Stimulated activated CD8-positive, alpha-beta memory T cell treated with anti-CD3 and anti-CD28 coated beads, Interleukin-12 subunit alpha, Interleukin-12 subunit beta, amount 100 ng/mL, for 4 hours (primary cell): ENCODE results near the gene LRBA.

Experiments used
- DNase-seq: peaks from one replicate; pipeline ENCODE4 v3.0.0-alpha.2; 2020; ENCODE audit warnings: low read depth

LRBA gene

DNA sequence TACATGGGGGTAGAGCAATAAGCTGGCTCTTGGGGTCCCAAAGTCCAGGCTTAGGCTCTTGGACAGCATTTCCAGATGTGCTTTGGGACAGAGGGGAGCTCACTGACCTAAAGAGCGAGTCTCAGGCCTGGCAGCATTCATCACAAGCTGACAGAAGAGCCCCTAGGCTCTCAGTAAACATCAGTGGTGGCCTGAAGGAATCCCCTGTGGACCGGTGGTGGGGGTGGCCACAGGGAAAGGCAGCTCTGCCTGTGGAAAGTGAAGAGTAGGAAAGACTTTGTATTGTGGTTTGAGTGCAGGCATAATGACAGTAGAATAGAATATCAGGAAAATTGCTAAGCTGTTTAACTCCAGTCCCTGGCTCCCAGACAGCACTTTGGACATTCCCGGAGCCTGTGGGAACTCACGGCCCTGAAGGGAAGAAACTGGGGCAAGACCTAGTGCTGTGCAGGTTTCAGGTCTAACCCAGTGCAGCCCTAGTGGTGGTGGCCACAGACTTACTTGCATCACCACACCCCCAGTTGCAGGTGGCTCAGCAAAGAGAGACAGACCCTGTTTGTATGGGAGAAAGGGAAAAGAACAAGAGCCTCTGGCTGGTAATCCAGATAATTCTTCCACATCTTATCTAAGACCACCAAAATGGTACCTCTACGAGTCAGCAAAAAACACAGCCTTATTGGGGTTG lies 291.2 kb downstream of the LRBA start:
- DNase-seq = no peak

DNA sequence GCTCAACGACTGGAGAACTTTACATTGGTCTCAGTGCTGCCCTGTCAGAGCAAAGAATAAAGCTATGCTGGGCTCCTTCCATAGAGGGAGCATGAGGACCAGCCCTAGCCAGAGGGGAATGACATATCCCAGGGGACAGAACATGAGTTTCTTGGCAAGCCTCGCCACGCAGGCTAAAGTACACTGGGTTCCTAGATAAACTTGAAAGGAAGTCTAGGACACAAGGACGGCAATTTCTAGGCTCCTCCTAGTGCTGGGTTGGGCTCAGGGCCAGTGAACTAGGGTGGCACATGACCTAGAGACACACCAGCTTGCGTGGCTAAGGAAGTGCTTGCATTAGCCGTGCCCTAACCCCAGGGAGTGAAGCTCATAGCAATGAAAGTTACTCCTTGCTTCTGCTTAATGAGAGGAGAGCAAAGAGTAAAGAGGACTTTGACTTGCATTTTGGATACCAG lies 292.1 kb downstream of the LRBA start:
- no peak for DNase-seq

DNA sequence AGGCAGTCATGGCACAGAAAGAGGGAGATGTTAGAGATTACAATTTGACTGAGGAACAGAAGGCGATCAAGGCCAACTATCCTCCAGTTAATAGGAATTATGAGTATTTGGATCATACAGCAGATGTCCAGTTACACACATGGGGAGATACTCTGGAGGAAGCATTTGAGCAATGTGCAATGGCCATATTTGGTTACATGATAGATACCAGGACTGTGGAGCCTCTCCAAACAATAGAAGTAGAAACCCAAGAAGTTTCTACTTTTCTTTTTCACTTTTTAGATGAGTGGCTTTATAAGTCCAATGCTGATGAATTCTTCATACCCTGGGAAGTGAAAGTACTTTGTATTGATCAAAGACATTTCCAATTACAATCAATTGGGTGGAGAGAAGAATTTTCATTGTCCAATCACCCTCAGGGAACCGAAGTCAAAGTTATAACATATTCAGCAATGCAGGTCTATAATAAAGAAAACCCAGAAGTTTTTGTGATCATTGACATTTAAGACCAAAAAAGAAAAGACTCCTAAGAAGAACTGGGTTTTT lies 294.0 kb downstream of the LRBA start:
- DNase-seq = no peak

DNA sequence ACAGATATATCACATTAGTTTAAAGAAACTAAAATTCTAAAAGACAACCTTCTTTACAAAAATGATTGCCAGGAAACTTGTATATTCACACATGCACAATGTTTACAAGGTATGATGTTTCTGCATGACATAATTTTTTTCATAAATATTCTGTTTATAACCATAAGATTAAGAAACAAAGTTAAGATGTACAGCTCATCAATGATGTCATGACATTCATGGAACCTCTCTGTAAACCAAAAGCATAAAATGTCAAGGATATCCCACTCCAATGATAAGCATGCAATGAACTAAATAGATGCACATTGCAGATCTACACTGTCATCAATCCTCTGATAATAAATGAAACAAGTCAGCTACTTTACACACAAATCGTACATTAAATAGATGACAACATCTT lies 297.1 kb downstream of the LRBA start:
- no peak for DNase-seq

DNA sequence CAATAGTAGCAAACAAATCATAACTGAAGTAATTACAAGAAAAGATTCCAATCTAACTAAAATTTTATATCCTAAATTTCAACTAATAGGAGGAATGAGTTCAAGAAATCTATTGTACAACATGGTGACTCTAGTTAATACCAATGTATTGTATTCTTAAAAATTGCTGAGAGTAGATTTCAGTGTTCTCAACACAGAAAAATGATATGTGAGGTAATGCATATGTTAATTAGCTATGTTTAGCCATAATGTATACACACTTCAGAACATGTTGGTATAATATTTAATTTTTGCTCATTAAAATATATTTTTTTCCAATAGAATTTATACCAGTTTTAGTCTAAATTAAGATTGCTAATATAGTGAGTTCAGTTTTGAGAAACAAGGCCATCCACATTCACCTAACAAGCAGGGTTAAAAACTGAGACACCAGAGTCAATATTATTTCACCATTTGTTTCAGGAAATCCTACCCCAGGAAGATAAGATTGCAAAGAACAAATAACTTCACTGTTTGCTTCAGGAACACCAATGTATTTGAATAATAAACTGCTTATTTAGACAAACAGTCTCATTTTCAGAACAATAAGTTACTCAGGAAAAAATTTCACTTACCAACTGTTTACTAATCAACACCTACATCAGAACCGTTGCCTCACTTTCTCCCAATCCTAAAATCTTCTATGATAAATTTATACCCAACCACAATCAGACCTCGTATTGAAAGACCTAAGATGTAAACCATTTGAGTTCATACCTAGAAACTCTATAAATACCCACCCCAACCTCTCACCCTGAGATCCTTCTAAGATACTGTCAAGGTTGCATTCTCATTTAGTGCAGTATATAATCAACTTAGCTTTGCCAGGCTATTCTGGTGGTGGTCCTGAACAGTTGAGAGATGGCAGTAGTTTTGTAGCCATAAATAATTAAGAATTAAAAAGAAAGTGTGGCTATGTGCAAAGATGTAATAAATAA lies 300.3 kb downstream of the LRBA start:
- DNase-seq = no peak

DNA sequence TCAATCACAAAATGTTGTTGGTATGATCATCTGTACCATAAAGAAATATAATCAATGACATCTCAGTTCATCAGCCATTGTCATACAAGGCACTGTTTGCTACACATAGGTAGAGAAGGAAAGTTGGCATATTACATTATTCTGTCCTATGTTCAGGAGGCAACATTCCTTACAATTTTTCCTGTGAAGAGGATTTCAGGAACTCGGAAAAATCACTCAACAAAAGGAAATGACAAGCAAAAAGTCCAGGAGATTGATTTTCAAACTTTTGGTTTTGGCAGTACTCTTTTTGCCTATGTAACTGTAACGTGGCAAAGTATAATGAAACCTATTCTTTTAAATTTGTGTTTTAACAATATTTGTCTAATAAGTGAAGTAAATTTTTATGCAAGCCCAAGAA lies 301.8 kb downstream of the LRBA start:
- no peak for DNase-seq

DNA sequence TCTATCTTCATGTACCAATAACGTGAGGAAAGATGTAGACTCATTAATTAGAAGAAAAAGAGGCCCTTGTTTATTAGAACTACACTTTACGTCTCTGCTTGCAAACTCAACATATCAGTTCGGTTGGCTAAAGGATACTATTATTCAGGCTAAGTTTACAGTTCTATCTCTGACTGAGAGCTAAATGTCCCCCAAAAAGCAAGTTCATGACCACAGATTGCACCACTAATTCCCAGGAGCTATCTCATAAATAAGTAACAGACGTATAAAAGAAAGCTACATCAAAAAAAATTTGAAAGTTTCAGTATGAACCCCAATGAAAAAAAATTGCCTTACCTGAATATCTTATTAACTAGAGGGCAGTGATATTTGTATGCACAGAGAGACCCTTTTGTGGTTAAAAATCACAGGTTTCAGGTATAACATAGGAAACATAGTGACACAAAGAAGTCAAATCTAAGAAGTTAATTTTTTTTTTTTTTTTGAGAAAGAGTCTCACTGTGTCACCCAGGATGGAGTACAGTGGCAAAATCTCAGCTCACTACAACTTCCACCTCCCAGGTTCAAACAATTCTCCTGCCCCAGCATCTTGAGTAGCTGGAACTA lies 304.2 kb downstream of the LRBA start:
- DNase-seq = no peak

DNA sequence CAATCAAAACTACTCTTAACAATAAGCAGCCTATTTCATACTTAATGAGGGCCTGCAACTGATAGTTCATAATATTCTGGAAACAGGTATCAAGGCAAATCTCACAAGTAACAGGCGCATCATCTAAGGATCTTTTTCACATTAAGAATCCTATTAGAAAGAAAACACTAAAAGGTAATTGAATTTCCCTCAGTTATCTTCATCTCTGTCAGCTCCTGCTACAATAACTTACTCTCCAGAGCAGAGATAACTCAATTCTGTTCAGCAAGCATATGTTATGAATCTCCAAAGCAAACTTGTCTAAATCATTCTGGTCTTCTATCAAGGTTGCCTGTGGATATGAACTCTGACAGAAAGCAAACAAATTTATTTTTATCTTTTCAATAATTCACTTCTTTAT lies 307.1 kb downstream of the LRBA start:
- DNase-seq = no peak

DNA sequence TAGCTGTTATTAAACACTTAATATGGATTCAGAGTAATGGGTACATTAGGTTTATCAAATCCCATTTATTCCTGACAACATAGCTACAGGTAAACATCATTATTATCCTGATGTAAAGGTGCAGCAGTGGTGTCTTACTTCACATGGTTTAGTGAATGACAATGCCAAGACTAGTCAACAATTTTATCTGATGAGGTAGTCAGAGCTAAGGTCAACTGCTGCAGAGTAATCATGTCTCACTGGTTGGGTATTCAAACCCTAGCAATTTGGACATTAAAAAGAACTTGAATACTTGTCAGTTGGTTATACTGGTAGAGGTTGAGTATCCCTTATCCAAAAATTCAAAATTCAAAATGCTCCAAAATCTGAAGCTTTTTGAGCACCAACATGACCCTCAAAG lies 315.5 kb downstream of the LRBA start:
- DNase-seq = no peak

DNA sequence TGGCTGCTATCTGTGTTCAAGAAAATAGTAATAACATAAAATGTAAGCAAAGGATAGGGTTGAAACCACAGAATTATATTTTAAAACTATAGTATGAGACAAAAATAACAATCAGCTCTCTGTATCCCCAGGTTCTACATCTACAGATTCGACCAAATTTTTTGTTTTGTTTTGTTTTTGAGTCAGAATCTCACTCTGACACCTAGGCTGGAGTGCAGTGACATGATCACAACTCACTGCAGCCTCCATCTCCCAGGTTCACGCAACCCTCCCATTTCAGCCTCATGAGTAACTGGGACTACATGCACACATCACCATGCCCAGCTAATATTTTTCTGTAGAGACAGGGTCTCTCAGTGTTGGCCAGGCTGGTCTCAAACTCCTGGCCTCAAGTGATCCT lies 319.9 kb downstream of the LRBA start:
- no peak for DNase-seq

DNA sequence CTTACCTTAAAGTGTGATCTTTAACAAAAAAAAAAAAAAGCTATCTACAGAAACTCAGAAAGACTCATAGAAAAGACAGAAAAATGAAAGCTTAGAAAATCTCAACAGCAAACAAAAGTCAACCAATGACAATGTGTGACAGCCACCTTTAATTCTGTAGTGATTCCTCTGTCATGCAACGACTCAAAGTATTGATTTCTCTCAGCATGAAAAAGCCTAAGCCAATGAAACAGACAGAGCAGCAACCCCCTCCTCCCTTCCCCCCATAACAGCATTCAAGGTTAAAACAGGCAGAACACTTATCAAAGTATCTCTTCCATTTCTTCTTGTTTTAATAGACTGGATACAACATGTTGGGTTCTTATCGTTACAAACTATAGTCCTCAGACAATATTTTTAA lies 320.6 kb downstream of the LRBA start:
- no peak for DNase-seq

DNA sequence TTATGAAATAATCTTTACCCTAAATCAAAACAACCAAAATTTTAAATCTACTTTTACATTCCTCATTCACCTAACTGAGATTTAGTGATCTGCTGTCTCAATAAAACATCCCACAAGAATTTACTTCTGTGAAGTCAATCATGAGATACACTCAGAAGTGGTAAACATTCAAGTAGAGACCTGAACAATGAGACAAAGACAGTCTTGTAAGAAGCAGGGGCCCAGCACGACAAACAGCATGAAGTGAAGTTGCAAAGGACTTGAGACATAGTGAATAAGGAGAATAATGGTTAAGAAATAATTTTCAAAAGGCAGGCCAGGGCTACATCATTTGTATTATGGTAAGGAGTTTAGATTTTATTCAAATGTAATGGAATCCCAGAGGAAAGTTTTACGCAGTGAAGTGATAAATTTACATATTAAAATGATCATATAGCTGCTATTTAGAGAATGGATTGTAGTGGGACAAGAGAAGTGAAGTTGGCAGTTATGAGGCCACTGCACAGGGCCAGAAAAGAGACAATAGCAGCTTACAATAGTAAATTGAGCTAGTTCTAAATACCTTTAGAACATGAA lies 331.2 kb downstream of the LRBA start:
- no peak for DNase-seq

DNA sequence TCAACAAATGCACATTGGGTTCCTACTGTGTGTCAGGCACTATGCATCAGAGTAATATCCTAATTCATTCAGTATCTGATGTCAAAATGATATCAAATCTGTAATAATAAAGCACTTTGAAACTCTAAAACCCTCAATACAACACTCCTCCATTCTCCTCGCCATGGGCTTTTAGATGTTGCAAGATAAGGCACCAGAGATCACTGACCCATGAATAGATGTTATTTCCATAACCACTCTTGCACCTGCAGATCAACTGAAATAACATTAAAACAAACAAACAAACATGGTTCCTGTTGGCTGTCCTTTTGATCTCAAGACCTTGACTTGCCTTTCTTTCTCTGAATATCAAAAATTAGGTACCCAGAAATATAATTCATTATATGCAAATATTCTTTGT lies 333.0 kb downstream of the LRBA start:
- DNase-seq = no peak

DNA sequence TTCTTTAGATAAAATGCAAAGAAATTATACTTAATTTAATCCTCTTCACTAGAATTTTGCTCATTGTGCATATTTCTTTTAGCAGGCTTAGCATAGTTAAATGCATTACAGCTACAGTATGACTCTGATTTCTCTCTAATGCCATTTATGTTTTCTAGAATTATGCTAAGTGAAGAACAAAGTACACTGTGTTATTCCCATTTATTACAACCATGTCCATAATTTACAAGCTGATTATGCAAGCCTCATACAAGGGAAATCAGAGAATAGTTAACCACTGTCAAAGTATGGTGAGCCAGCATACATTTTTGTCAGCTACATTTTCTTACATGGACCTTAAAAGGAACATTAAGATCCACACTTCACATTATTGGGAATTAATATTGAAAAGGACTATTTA lies 334.0 kb downstream of the LRBA start:
- no peak for DNase-seq

DNA sequence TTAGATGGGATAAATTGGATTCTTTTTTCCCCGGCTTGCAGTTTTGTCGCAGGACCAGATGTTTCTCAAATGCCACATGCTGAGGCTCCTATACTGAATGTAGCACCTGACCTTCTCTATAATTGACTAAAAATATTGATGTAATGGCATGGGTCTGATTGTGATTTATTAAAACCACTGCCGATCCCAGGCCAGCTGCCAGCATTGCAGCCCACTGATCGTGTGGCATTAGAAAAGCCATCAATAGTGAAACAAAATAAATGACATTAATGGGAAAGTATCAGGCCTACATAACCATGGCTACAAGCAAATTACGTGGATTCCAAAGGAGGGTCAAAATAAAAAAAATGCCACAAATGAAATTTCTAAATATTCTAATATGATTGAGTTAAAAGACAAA lies 334.4 kb downstream of the LRBA start:
- no peak for DNase-seq

DNA sequence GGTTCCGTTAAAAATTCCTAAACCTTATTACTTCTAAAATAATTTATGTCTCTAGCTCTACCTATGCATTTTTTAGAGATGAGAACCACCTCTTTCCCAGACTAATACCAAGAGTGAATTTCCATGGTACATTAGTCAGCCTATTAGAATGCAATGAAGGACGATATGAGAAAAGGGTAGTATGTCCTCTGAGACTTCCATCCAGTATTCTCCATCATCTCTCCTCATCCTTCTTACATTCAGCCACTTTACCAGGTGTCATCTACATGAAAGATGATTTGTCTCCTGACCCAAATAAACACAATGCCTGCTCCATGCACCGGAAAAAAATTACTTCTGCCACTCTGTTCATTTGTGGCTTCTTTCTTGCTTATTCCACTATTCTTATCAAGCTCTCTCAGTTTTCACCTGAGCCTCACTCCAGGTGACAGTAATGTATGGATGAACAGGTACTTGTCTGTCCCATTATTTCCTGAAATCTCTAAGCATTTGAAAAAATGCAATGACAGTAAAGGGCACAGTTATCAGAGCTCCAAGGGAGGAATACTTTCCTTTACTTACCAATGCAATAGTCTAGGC lies 335.2 kb downstream of the LRBA start:
- no peak for DNase-seq

DNA sequence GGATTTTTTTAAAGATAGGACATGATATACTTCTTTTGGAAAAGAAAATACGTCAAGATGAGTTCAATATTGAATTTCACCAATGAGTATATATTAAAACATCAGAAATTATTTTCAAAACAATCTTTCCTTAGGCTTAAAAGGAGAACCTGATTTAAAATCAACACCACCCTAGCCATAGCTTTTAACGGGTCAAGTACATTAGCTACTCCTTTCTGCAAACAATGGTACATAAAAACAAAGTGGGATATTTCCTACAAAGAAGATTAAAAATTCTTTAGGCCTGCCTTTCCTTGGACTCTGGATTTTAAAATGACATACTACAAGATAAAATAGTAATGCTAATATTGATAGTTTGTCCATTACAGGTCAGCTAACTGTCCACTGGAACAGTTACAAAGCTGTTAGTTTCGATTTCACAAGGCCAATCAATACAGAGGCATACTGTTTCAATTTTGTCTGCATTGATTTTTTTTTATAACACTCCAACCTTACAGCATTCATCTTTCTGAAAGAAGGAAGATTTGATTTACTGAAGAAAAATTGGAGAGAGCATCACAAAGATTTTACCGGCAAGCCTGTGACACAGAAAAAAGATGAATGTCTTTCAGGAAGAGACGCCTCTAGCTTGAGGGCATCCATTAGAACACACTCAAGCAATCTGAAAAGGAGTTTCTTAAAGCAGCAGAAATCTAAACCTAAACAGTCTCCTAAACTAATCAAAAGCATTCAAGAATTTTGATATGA lies 335.9 kb downstream of the LRBA start:
- no peak for DNase-seq

DNA sequence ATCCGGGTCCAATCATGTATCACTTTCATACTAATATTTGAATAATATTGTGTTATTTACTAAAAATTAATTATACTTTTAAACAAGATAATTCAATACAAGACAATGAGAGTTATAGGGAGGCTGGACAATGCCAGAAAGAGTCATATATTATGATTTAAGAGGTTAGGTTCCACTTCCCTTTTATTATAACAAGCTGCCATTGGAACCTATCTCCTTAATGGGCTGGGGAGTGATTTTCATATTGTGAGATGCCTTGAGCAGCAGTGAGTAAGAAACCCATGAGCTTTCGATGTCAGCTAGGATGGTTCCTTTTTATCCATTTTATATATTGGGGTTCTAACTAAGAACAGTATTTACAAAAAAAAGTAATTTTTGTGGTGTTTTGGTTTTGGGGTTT lies 341.3 kb downstream of the LRBA start:
- DNase-seq = no peak

DNA sequence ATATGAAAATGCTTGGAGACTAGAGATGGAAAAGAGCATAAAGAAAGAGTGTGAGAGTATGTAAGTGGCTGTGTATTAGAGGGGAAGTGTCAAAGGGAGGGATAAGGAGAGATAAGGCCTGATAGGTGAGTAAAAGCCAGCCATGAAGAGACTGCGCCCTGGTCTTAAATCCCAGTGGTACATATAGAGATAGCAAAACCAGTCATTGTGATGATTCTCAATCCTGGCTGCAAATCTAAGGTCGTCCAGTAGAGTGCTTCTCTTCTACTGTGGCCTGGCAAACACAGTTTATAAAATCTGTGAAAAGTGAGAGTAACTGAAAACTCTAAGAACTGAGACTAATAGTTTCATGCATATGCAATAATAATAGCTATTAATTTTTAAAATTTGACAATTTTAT lies 346.3 kb downstream of the LRBA start:
- no peak for DNase-seq

DNA sequence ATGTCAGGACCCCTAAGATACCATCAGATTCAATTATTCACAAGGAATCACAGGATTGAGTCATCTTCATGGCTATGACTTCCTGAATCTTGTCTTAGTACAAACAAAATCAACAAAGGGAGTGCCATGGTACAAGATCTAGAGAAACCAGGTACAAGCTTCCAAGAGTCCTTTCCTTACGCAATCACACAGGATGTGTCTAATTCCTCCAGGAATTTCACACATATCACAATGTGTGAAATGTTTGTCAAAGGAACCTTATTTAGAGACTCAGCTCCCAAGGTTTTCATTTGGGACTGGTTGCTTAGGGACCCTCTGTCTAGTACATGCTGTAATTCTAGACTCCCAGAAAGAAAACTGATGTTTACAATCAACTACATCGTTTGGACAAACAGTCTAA lies 350.1 kb downstream of the LRBA start:
- DNase-seq = no peak

DNA sequence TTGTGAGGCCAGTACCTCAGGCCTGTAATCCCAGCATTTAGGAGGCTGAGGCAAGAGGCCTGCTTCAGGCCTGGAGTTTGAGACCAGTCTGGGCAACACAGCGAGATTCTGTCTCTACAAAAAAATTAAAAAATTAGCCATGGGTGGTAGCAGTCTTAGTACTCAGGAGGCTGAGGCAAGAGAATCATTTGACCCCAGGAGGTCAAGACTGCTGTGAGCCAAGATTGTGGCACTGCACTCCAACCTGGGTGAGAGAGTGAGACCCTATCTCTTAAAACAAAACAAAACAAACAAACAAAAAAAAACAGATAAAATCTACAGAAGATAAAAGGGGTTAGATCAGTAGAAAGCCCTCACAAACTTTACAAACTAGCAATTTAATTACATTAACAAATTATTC lies 352.4 kb downstream of the LRBA start:
- DNase-seq = no peak
